GM23338 (cell line): ENCODE measurements around the gene PVALEF.

Source experiments
- CREB1 ChIP-seq: fragments of 250-450 bp; sonication (Bioruptor Pico); IDR thresholded peaks from 2 replicates; pipeline ENCODE4 v1.5.0; 2020; ENCODE audit warnings: low read depth, mild to moderate bottlenecking, moderate library complexity
- EZH2 ChIP-seq: fragments of 200-600 bp; sonication (generic); IDR thresholded peaks from one replicate; pipeline ENCODE4 v1.8.0; 2017; ENCODE audit warnings: antibody characterized with exemption, mild to moderate bottlenecking, low read depth; ENCODE audit not compliant: unreplicated experiment
- EZH2phosphoT487 ChIP-seq: fragments of 200-600 bp; sonication (generic); IDR thresholded peaks from one replicate; pipeline ENCODE4 v1.8.1; 2018; ENCODE audit warnings: antibody characterized with exemption; ENCODE audit not compliant: unreplicated experiment
- JUNB ChIP-seq: IDR thresholded peaks from one replicate; pipeline ENCODE4 v1.6.1; 2016; ENCODE audit warnings: antibody characterized with exemption; ENCODE audit not compliant: unreplicated experiment
- NANOG ChIP-seq: IDR thresholded peaks from 2 replicates; pipeline ENCODE4 v1.6.1; 2016; ENCODE audit warnings: antibody characterized with exemption, borderline replicate concordance
- POLR2AphosphoS5 ChIP-seq: IDR thresholded peaks from 2 replicates; pipeline ENCODE4 v1.6.1; 2016; ENCODE audit warnings: antibody characterized with exemption, low read depth
- STAT1 ChIP-seq: IDR thresholded peaks from one replicate; pipeline ENCODE4 v1.6.1; 2016; ENCODE audit warnings: antibody characterized with exemption; ENCODE audit not compliant: unreplicated experiment
- ZNF114 ChIP-seq: fragments of 250-450 bp; sonication (Bioruptor Pico); IDR thresholded peaks from 2 replicates; pipeline ENCODE4 v1.5.0; 2020; ENCODE audit warnings: mild to moderate bottlenecking, moderate library complexity
- TF ChIP-seq, protein P1 (sequence below): IDR thresholded peaks from 2 replicates; pipeline ENCODE4 v1.6.1; 2016; ENCODE audit warnings: antibody characterized with exemption
- TF ChIP-seq, protein P2 (sequence below), 2 experiments: fragments of 200-600 bp in 1 of 2; sonication (generic) in 1 of 2; conservative IDR thresholded peaks; 2 replicates each; pipeline versions ENCODE4 v1.5.1 to v1.6.1; 2016 to 2017; ENCODE audit warnings: antibody characterized with exemption in 2 of 2, low read depth in 2 of 2, mild to moderate bottlenecking in 2 of 2, moderate library complexity in 1 of 2
- TF ChIP-seq, protein P3 (sequence below): IDR thresholded peaks from one replicate; pipeline ENCODE4 v1.6.1; 2018; ENCODE audit warnings: antibody characterized with exemption; ENCODE audit not compliant: unreplicated experiment

DNA sequence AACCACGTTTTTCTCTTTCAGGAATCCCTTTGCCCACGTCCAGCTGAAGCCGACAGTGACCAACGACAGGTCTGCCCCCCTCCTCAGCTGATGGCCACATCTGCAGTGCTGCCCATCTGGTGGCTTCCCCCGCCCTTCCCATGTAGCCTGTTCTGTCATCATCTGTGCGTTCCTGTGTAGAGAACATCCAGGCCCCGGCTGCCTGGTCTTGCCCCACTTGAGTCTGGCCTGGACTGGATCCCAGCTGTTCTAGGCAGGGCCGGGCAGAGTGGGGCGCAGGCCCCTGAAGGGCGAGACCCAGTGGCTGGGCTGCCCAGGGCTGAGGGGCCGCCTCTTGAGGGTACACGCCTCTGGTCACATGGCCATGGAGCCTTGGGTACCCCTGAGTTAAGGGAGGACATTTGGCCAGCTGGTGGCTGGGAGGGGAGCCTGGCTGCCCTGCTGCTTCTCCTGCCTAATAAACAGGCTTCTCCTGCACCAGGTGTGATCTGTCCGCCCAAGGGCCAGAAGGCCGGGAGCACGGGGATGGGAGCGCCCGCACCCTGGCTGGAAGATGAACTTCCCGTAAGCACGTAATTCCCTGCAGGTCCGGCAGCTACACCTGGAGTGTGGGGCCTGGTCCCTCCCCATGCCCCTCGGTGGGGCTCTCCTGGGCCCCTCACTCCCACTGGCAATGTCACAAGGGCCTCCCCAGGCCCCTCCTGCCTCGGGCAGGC lies 49.4 kb upstream of the PVALEF start:
- TF ChIP-seq, protein P1, sequence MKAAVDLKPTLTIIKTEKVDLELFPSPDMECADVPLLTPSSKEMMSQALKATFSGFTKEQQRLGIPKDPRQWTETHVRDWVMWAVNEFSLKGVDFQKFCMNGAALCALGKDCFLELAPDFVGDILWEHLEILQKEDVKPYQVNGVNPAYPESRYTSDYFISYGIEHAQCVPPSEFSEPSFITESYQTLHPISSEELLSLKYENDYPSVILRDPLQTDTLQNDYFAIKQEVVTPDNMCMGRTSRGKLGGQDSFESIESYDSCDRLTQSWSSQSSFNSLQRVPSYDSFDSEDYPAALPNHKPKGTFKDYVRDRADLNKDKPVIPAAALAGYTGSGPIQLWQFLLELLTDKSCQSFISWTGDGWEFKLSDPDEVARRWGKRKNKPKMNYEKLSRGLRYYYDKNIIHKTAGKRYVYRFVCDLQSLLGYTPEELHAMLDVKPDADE, result no peak
- TF ChIP-seq, protein P2, sequence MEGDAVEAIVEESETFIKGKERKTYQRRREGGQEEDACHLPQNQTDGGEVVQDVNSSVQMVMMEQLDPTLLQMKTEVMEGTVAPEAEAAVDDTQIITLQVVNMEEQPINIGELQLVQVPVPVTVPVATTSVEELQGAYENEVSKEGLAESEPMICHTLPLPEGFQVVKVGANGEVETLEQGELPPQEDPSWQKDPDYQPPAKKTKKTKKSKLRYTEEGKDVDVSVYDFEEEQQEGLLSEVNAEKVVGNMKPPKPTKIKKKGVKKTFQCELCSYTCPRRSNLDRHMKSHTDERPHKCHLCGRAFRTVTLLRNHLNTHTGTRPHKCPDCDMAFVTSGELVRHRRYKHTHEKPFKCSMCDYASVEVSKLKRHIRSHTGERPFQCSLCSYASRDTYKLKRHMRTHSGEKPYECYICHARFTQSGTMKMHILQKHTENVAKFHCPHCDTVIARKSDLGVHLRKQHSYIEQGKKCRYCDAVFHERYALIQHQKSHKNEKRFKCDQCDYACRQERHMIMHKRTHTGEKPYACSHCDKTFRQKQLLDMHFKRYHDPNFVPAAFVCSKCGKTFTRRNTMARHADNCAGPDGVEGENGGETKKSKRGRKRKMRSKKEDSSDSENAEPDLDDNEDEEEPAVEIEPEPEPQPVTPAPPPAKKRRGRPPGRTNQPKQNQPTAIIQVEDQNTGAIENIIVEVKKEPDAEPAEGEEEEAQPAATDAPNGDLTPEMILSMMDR (conservative IDR thresholded peaks at IDR 0.05; ENCODE audit: low read depth in 2 of 2), result no peak
- no peak for TF ChIP-seq EZH2phosphoT487
- no peak for TF ChIP-seq JUNB
- no peak for TF ChIP-seq EZH2
- no peak for TF ChIP-seq ZNF114 (CRISPR knock-in tag)
- no peak for TF ChIP-seq POLR2AphosphoS5
- TF ChIP-seq, protein P3, sequence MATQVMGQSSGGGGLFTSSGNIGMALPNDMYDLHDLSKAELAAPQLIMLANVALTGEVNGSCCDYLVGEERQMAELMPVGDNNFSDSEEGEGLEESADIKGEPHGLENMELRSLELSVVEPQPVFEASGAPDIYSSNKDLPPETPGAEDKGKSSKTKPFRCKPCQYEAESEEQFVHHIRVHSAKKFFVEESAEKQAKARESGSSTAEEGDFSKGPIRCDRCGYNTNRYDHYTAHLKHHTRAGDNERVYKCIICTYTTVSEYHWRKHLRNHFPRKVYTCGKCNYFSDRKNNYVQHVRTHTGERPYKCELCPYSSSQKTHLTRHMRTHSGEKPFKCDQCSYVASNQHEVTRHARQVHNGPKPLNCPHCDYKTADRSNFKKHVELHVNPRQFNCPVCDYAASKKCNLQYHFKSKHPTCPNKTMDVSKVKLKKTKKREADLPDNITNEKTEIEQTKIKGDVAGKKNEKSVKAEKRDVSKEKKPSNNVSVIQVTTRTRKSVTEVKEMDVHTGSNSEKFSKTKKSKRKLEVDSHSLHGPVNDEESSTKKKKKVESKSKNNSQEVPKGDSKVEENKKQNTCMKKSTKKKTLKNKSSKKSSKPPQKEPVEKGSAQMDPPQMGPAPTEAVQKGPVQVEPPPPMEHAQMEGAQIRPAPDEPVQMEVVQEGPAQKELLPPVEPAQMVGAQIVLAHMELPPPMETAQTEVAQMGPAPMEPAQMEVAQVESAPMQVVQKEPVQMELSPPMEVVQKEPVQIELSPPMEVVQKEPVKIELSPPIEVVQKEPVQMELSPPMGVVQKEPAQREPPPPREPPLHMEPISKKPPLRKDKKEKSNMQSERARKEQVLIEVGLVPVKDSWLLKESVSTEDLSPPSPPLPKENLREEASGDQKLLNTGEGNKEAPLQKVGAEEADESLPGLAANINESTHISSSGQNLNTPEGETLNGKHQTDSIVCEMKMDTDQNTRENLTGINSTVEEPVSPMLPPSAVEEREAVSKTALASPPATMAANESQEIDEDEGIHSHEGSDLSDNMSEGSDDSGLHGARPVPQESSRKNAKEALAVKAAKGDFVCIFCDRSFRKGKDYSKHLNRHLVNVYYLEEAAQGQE, result no peak
- TF ChIP-seq CREB1 (CRISPR knock-in tag), result no peak
- no peak for TF ChIP-seq NANOG
- no peak for TF ChIP-seq STAT1
